Transverse colon (tissue), 3 donors: ENCODE data around the gene CYRIA.

Experiments
- EP300 ChIP-seq: sonication (generic); formaldehyde crosslinking; IDR thresholded peaks from one replicate; pipeline ENCODE4 v1.6.1; 2017; ENCODE audit warnings: antibody characterized with exemption, low read depth
- POLR2A ChIP-seq: fragments of 450-650 bp; IDR thresholded peaks from one replicate; pipeline ENCODE4 v1.6.1; 2016; ENCODE audit warnings: antibody characterized with exemption, mild to moderate bottlenecking, moderate library complexity
- TF ChIP-seq, protein P1 (sequence below), 5 experiments: fragments of 200-600 bp in 3 of 5; fragments of 450-650 bp in 2 of 5; sonication (generic) in 3 of 5; IDR thresholded peaks; 1 replicate in 2 of 5; 2 replicates in 3 of 5; pipeline ENCODE4 v1.5.1; 2016 to 2017; ENCODE audit warnings: antibody characterized with exemption in 5 of 5, inconsistent platforms in 3 of 5, mild to moderate bottlenecking in 2 of 5, moderate library complexity in 1 of 5

GRCh38 chr2:16654833-16655444 is 10.7 kb downstream of the CYRIA start:
- TF ChIP-seq, protein P1, sequence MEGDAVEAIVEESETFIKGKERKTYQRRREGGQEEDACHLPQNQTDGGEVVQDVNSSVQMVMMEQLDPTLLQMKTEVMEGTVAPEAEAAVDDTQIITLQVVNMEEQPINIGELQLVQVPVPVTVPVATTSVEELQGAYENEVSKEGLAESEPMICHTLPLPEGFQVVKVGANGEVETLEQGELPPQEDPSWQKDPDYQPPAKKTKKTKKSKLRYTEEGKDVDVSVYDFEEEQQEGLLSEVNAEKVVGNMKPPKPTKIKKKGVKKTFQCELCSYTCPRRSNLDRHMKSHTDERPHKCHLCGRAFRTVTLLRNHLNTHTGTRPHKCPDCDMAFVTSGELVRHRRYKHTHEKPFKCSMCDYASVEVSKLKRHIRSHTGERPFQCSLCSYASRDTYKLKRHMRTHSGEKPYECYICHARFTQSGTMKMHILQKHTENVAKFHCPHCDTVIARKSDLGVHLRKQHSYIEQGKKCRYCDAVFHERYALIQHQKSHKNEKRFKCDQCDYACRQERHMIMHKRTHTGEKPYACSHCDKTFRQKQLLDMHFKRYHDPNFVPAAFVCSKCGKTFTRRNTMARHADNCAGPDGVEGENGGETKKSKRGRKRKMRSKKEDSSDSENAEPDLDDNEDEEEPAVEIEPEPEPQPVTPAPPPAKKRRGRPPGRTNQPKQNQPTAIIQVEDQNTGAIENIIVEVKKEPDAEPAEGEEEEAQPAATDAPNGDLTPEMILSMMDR (IDR thresholded peaks at IDR 0.05) = no peak
- no peak for TF ChIP-seq POLR2A
- TF ChIP-seq EP300 = no peak
